AG08396 (cell line): Measurements from ENCODE around the gene METRN.
"Not testable (repeated sequence)": the region's sequence is repeated elsewhere in the genome, so short reads cannot be mapped to it uniquely, and the experiment has no call there.

Experiments used
- DNase-seq: peaks from one replicate; pipeline ENCODE4 v3.0.0; 2012; ENCODE audit warnings: low spot score, mixed read lengths

METRN gene

DNA sequence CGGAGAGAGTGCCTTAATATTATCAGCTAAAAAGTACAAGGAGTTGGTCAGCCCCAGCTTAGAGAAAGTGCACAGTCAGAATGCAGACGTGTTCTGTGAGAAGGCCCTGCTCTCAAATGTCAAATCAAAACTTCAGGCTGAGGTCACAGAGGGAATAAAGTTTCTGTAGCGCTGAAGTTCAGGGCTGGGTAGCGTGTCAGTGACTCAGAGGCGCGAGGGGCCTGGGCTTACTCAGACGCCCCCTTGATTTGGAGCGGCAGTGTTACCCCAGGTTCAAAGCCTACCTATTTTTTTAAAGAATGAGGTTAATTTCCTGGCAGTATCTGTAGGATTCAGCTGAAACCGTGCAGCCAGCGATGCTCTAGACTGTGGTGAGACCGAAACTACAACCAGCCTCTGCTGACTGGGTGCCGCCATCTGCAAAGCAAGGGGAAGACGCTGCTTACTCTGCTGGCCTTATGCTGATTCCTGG, 21.1 kb downstream of the METRN start:
- DNase-seq: no peak

DNA sequence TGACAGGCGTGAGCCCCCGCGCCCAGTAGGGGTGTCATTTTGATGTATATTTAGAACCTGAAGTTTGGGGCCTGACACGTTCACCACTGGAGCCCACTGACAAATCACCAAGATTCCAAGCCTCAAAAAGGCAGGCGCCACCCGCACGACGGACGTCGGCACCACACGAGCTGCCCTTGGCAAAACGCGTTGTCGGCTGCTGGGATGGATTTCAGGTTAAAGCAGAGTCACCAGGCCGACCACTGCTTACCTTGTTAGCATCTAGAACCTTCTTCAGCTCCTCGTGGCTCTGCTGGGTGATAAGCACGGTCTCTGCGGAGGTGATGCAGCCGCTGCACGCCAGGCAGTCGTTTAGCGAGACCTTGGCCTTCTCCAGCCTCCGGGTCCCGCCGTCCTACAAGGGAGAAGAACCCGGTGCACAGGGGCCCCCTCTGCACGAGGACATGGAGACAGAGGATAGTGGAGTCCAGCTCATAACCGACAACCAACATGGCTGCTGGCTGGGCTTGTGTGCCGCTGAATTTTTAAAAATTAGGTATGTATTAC, 22.1 kb downstream of the METRN start:
- no peak for DNase-seq

DNA sequence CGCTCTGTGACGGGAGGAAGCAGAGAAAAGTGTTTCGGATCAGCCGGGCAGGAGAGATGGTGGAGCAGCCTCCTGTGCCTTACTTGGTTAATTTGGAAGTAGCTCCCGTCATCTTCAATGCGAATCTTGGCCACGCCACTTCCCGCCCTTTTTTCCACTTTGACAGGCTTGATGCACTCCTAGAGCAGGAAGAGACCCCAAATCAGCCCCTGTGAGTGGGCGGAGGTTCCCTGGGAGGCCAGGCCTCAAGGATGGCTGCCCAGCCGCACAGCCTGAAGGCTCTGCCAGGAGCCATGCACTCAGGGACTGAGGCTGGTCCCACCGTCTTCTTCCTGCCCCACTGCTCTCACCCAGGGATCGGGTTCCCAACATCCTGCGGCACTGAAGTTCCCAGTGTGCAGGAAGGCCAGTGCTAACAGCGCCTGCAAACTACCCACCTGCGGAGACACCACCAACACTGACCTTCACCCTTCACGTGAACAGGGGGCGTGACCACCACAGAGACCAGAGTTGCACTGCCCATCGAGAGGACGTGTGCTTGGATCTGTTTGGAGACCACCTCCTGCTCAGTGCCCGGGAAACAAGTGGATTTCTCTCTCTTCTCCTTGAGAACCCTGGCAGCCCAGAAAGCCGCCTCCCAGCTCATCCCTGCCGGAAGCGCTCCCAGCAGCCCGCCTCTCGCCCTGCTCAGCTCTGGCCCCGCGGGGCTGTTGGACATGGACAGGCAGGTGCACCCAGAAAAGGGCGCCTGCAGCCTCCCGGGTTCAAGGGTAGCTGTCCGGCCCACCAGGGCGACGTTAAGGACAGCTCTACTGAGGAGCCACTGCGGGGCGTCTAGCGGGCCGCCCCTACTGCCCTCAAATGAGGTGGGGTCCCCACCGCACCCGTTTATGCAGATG, 24.9 kb downstream of the METRN start:
- DNase-seq: no peak

DNA sequence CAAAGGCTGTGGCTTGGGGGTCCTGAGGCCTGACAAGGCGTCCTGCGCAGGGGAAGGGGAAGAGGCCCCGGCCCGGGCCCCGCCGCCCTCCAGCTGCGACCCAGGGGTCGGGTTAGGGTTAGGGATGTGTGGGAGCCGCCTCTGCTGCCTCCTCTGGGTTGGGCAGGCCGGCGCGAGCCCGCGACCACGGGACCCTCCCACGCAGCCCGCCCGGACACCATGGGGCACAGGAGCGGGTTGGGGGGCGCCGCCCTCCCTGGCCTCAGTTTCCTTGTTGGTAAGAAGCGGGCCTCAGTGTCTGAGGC, 25.5 kb downstream of the METRN start:
- DNase-seq: peak; percentile 42

DNA sequence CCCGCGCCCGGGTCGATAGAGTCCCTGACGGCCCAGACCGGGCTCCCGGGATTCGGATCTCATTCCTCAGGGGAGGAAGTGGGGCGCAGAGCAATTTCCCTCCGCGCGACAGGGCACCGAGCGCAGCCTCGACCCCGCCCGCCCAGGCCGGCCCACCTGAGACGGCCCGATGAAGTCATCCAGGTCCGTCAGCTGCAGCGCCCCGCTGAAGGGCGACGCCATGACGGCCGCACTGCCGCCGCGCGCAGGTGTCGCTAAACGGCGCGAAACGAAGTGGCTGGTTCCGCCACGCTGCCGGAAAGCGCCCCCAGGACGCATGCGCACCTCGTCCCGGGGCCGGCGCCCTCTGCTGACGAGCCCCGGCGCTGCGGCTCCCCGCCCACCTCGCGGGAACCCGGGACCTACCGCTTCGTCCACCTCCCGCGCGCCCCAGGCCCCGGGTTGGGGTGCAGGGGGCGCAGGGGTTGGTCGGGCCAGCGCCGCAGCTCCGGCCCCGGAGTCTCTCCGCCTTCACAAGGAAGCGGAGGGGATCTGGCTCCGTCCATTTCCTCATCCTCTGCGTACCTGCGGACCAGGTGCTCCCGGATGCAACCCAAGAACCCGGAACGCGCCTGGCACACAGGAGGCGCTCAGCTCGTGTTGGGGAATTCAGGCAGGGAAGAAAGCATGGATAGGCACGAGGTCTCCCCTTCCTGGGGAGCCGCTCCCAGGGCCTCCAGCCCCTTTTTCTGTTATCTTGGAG, 26.0 kb downstream of the METRN start, which contains the start of gene CIAO3:
TSS of gene CIAO3 (minus strand) at position 234 of the 742 bp plus-strand sequence. CDS start at position 222, 12 bp downstream.
- peak; percentile 99 for DNase-seq

DNA sequence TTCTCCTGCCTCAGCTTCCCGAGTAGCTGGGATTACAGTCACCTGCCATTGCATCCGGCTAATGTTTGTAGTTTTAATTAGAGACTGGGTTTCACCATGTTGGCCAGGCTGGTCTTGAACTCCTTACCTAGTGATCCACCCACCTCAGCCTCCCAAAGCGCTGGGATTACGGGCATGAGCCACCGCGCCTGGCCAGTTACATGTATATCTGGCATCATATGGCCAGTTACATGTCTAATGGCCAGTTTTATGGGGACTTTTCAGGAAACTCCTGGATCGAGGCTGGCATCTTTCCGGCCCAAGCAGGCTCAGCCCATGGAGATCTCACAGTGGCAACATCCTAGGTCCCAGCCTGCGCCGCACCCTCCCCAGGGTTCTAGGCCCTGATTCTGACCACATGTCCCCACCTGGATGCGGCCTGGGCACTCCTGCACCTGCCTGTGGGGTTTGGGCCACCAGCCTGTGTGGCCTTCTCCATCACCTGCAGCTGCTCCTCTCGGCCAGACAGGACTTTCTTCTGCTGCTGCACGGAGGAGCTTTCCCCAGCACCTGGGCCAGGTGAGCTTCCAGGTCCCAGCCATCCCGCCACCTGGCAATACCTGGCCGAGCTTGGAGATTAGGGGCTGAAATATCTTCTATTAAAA, 27.2 kb downstream of the METRN start:
- no peak for DNase-seq

DNA sequence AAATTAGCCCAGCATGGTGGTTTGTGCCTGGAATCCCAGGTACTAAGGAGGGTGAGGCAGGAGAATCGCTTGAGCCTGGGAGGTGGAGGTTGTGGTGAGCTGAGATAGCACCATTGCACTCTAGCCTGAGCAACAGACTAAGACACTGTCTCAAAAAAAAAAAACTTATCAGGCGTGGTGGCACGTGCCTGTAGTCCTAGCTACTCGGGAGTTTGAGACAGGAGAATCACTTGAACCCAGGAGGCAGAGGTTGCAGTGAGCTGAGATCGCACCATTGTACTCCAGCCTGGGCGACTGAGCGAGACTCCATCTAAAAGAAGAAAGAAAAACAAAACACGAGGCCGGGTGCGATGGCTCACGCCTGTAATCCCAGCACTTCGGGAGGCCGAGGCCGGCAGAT, 28.0 kb downstream of the METRN start:
- not testable (repeated sequence) for DNase-seq

DNA sequence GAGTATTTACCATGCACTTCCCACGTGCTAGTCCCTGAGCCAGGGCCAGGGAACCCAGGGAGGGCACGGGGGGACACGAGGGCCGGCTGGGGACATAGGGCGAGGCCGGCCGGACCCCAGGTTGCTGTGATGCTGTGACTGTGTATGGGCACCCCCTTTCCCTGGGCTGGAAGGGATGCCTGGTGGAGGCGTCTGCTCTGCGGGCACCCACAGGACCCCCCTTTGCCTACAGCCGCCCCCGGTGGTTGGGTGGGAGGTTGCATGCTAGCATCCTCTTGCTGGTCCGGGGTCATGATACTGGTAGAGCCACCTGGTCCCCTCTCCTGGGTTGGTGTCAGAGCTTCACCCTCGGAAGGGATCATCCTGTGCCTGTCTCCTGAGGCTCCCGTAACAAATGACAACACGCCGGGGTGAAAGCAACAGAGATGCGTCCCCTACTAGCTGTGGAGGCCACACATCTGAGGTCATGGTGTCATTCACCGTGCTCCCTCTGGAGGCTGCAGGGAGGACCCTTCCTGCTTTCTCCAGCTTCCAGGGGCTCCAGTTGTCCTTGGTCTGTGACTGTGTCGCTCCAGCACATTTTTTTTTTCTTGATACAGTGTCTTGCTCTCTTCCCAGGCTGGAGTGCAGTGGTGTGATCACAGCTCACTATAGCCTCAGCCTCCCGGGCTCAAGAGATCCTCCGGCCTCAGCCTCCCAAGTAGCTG, 29.0 kb downstream of the METRN start:
- no peak for DNase-seq

DNA sequence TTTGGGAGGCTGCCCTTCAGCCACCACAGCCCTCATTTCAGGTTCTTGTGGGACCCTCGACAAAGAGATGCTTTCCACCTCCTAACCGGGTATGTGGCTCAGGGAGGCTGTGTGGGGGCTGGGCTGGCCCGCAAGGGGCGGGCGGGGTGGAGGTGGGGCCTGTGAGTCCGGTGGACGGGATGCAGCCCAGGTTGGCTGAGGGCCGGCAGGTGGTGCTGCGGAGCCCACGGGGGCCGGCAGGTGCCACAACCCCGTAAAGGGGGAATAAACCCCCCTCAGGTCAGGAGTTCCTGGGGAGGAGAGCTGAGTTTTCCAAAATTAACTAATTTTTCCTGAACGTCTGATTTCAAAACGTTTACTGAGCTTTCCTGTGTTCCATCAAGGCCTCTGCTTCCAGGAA, 30.8 kb downstream of the METRN start:
- DNase-seq: no peak

DNA sequence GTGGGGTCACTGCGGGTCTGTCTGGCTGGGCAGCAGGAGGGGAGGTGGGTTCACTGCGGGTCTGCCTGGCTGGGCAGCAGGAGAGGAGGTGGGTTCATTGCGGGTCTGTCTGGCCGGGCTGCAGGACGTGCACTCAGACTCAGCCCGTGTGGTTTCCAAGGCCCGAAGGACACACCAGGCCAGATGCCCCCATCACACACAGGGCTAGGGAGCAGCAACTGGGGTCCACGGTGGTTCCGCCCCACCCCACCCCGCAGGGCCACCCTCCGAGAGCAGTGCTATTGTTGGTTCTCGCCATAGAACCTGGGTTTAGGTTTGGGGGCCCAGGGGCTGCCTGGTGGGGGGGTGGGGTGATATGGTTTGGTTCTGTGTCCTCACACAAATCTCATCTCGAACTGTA, 31.7 kb downstream of the METRN start:
- no peak for DNase-seq

DNA sequence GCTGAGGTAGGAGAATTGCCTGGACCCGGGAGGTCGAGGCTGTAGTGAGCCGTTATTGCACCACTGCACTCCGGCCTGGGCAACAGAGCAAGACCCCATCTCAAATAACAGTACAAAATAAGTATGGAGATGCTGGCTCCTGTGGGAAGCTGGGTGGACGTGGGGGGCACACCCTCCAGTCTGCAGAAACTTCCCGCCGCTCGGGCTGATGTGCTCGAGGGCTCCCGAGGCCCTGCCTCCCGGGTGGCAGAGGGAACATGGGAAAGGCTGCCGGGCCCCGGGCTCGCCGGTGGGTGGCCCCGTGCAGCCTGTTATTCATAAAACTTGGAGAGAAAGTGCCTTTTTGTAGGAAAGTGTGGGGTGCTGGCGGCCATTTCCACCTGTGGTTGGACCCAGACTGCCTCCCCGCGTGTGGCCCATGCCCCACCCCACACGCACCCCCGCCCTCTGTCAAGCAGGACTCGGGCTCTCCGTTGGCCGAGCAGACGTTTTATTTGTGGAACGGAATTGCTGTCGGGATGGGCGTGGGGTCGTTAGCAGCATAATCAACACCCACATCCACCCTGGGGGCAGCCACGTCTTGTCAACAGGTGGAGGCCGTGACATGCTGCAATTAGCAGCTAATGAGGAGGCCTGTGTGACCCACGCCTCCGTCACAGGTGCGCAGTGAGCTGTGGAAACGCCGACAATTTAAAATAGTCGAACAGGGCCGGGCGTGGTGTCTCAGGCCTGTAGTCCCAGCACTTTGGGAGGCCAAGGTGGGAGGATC, 33.2 kb downstream of the METRN start:
- no peak for DNase-seq

DNA sequence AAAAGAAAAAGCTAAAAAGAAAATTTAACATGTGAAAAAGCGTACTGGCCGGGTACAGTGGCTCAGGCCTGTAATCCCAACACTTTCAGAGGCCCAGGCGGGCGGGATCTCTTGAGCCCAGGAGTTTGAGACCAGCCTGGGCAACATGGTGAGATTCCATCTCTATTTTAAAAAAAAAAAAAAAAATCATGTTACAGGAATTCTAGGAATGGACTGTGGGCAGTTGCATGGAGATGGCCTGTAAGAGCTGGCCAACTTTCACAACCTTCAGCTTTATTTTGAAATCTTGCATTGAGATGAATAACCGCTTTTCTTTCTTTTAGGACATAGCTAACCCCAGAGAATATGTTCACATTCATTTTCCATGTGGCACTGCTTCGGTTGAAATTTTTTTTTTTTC, 34.1 kb downstream of the METRN start:
- DNase-seq: peak; percentile 87

DNA sequence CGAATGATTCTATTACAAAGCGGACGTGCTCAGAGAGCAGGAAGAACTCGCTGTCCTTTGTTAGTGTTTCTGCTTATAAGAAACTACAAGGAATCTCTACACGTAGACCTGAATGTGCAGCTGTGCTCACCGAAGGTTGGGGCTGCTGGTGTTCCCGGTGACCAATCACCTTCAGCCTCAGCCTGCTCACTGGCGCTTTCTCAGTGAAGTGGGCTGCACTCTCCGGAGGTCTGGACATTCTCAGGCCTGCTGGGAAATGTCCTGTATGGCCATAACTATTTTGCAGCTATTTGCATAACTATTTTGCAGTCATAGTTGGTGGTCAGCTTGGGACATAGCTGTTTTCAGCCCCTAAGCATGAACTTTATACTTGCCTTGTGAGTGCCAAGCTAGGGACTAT, 35.6 kb downstream of the METRN start:
- no peak for DNase-seq

DNA sequence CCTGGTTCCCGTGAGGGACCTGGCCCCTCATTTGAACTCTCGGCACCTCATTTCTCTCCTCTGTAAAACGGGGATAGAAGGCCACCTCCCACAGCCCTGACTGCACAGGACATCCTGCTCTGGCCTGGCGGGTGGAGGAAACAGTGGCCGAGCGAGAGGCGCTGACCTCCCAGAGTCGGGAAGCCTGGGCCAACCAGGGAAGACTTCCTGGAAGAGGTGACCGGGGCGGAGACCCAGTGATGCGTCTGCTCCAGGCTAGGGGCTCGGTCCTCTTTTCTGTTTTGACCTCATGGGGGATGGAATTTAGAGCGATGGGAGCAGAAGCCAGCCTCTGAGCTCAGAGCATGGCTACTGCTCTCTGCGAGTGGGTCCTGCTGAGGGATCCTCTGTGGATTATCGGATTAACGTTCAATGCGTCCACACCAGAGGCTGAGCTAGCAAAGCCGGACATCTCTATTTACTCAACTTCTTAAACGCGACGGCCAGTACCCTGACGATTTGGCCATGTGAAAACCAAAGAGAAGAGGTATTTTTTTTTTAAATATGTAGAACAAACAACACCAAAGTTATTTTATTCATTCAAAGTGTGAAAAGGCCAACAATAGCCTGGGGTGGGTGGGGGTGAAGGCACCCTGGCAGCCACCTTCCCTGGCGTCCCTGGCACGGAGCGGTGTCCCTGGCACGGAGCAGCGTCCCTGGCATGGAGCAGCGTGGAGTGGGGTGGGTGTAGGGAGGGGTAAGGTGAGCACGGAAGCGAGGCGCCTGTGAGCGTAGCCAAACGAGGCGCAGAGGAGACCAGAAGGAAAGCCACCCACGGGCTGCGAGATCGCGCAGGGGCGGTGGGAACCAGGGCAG, 36.5 kb downstream of the METRN start:
- DNase-seq: no peak

DNA sequence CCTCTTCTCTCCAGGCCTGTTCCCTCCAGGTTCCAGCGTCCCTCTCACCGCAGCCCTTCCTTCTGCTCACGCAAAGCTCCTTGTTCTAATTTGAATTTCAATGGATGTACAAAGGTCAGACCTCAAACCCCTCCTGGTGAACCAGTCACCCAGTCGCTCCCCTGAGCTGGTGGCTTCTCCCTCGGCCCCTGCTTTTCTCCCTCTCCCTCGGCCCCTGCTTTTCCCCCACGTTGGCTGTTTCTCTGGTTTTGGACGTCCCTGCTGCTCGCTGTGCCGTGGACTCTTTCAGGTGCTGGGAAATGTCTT, 37.0 kb downstream of the METRN start:
- no peak for DNase-seq

DNA sequence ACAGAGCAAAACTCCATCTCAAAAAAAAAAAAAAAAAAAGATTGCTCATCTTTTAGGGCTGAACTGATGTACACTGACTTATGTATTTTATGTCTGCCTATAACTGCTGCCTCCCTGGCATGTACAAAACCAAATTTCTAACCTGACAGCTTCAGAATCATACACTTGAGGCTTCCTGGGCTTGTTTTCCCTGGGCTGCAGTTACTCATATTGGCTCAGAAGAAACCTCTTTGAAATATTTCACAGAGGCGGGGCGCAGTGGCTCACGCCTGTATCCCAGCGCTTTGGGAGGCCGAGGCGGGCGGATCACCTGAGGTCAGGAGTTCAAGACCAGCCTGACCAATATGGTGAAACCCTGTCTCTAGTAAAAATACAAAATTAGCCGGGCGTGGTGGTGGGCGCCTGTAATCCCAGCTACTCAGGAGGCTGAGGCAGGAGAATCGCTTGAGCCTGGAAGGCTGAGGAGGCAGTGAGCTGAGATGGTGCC, 39.2 kb downstream of the METRN start:
- DNase-seq: not testable (repeated sequence)

DNA sequence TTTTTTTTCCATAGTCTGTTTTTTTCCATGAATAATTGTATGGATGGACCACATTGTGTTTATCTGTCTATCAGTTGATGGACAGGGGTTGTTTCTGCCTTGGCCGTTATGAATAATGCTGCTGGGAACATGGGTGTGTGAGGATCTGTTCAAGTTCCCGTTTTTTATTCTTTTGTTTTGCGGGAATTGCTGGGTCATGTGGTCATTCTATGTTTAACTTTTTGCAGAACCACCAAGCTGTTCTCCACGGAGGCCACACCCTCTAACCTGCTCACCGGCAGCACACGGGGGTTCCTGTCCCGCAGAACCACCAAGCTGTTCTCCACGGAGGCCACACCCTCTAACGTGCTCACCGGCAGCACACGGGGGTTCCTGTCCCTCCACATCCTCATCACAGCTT, 39.7 kb downstream of the METRN start:
- no peak for DNase-seq

DNA sequence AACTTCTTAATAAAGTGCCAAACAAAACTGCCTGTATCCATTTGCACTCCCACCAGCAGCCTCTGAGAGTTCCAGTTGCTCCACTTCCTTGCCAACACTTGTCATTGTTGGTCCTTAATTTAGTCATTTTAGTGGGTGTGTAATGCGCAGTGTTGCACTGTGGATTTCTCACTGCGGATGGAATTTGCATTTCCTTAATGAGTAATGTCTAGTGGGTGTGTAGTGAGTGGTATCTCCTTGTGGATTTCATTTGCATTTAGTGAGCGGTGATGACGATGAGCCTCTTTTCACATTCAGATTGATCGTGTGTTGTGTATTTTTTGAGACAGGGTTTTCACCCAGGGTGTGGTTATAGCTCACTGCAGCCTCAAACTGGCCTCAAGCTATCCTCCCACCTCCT, 41.5 kb downstream of the METRN start:
- DNase-seq: no peak

DNA sequence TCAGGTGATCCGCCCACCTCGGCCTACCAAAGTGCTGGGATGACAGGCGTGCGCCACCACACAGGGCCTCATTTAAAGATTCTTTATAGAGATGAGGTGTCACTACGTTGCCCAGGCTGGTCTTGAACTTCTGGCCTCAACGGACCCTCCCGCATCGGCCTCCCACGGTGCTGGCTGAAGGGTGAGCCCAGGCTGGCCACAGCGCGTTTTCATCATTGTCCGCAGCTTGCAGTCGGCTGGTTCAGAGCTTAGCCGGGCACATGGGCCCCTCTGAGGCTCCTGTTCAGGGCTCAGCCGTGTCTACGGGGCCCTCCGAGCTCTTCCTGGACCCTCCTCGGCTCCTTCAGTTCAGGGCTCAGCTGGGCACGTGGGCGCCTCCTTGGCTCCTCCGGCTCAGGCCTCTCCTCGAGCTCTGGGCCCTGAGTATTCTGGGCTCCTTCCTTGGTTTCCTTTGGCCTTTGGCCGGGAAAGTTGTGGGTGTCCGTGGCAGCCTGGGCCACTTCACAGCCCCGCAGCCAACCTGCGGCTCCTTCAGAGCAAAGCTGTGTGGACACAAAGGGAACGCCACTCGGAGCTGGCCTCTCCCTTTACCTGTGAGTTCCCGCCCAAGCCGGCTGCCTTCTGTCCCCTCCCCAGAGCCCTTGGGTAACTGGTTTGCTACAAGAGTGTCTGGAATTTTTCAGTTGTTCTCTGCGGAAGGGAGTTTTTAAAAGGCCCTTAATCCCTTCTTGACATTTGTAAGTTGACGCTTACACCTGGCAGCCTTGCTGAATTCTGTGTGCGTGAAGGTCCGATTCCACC, 44.4 kb downstream of the METRN start:
- DNase-seq: no peak
